Measurements from ENCODE around the gene ABHD8.

ABHD8 gene

DNA sequence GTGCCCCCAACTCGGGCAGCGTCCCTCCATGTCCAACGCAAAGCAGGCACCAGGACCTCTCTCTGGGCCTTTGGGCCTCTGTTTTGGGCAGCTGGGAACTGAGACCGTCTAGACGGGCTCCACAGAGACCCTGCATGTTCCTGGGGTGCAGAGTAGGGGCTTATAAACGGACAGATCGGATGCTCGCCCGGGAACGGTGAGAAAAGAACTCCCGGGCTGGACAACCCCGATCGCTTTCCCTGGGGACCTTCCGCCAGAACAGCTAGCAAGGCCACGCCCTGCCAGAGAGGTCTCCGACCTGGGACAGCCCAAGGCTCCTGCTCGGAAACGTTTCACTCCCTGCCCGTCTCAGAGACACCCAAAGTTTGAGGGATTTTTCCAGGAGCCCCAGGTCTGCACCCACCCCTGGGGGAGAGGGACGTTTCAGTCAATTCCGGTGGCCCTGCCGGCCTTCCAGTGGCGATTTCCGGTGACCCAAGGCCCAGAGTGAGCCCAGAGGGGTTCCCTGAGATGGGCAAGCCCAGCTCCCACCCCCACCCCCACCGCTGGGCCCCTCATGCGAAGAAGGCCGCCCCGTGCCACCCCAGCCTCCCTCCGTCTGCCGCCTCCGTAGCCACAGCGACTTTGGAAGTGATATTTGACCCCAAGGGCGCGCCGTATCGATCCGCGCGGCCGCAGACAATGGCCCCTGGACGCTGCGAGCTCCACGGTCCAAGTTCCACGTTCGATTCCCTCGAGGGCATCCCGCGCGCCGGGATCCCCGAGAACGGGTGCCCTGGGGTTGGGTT, 59.2 kb downstream of the ABHD8 start:
- DNase-seq (ENCODE audit: low read depth): no peak
- in situ Hi-C loops (cut with HindIII; ENCODE audit: low sequenced_read_pairs): loop anchor here (10.0 kb wide), 1 partner anchor 79 kb away; no protein-coding TSS in a partner anchor
- H3K4me3 ChIP-seq (ENCODE audit: low read depth, low read length): peak overlapping the region; percentile 79
- TF ChIP-seq CTCF (IDR thresholded peaks at IDR 0.05; ENCODE audit: low read depth, low read length, missing control alignments): no peak

DNA sequence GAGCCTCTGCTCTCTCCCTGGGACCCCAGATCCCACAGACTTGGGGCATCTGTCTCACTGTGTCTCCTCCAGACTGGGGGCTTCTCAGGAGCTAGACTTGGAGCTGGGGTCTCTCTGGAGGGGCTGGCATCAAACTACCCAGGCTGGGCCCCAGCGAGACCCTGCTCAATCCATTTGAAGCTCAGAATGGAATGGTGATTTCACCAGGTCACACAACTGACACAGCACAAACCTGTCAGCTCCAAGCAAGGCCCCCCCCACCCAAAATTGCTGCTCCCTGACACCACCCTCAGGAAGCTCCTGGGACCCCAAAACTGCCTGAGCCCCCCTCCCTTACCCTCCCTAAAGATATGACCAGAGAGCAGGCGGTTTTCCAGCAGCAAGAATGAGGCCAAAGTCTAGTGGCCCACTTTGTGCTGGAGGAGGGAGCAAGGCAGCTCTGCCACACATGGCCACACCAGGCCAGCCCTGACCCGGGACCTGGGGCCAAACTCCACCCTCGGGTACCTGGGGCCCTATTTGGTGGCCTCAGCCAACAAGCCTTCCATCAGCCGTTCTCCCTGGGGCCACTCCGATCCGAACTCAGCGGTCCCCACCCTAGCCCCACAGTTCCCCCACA, 59.9 kb downstream of the ABHD8 start:
- TF ChIP-seq CTCF (IDR thresholded peaks at IDR 0.05; ENCODE audit: low read depth, low read length, missing control alignments): no peak
- DNase-seq (ENCODE audit: low read depth): no peak
- in situ Hi-C loops (cut with HindIII; ENCODE audit: low sequenced_read_pairs): loop anchor here (10.0 kb wide), 1 partner anchor 79 kb away; no protein-coding TSS in a partner anchor
- peak overlapping the region; percentile 79 for H3K4me3 ChIP-seq (ENCODE audit: low read depth, low read length)

DNA sequence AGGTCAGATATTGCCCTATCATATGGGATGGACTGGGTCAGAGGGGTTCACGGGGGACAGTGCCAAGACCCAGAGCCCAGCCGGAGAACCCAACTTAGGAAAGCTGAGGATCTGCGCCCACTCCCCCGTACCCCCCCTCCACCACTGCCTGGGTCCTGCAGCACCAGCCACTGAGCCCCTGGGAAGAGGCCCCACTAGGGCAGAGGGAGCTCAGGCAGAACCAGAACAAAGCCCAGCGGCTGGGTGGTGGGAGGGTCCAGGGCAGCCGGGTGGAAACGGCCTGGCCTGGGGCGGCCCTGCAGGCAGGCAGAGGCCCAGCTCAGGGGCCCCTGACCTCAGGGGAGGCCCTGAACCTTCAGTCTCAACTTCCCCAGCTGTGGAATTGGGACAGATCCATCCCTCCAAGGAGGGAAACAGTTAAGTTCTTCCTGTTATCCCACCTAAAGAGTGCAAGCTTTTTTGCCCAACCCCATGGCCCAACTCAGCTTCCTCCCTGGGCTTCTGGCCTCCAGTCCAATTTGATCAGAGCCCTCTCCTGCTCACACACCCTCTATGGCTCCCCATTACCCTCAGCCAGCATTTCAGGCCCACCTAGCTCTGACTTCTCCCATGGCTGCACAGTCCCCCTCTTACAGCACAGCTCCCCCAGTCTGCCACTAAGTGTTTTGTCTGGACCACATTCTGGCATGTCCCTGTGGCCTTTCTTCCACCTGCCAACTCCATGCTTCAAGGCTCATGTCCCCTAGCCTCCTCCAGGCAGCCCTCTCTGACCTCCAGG, 60.6 kb downstream of the ABHD8 start:
- DNase-seq (ENCODE audit: low read depth): no peak
- no peak for TF ChIP-seq CTCF (IDR thresholded peaks at IDR 0.05; ENCODE audit: low read depth, low read length, missing control alignments)
- H3K4me3 ChIP-seq (ENCODE audit: low read depth, low read length): peak overlapping the region; percentile 79
- in situ Hi-C loops (cut with HindIII; ENCODE audit: low sequenced_read_pairs): loop anchor here (10.0 kb wide), 1 partner anchor 78 kb away; no protein-coding TSS in a partner anchor
